HPDE6-E6E7 (cell line): ENCODE data around the gene KIAA1671.
"Not testable (repeated sequence)": the region's sequence is repeated elsewhere in the genome, so short reads cannot be mapped to it uniquely, and the experiment has no call there.

Experiments used
- DNase-seq: peaks from one replicate; pipeline ENCODE4 v3.0.0; 2011; ENCODE audit warnings: missing footprints; ENCODE audit errors: extremely low spot score

Gene KIAA1671

GRCh38 chr22:24951942-24952836 lies at the start of gene KIAA1671:
TSS of gene KIAA1671 (plus strand) at chr22:24952716. CDS start at chr22:25028000, 75,284 bp downstream.
- DNase-seq = peak; percentile 89

- DNase-seq = no peak
Measured at GRCh38 chr22:24905909-24906308, 46.6 kb upstream of the KIAA1671 start.

- not testable (repeated sequence) for DNase-seq
Measured at GRCh38 chr22:24907101-24907500, 45.4 kb upstream of the KIAA1671 start.

- no peak for DNase-seq
Measured at GRCh38 chr22:24920029-24920428, 32.5 kb upstream of the KIAA1671 start.

GRCh38 chr22:24925586-24926427 lies 26.7 kb upstream of the KIAA1671 start:
- DNase-seq = no peak

- no peak for DNase-seq
Measured at GRCh38 chr22:24926428-24926725, 26.1 kb upstream of the KIAA1671 start.

- DNase-seq = no peak
Measured at GRCh38 chr22:24926849-24927579, 25.5 kb upstream of the KIAA1671 start.

- DNase-seq = no peak
Measured at GRCh38 chr22:24928322-24928721, 24.2 kb upstream of the KIAA1671 start.

GRCh38 chr22:24930678-24931077 lies 21.8 kb upstream of the KIAA1671 start:
- no peak for DNase-seq

GRCh38 chr22:24935771-24936483 lies 16.6 kb upstream of the KIAA1671 start:
- DNase-seq = no peak

GRCh38 chr22:24937114-24937513 lies 15.4 kb upstream of the KIAA1671 start:
- no peak for DNase-seq

GRCh38 chr22:24938741-24939341 lies 13.7 kb upstream of the KIAA1671 start:
- DNase-seq = no peak

GRCh38 chr22:24942301-24942700 lies 10.2 kb upstream of the KIAA1671 start:
- DNase-seq = no peak

GRCh38 chr22:24944217-24944937 lies 8.1 kb upstream of the KIAA1671 start:
- DNase-seq = no peak

- no peak for DNase-seq
Measured at GRCh38 chr22:24945430-24945829, 7.1 kb upstream of the KIAA1671 start.

GRCh38 chr22:24947383-24947782 lies 5.1 kb upstream of the KIAA1671 start:
- DNase-seq = no peak

- no peak for DNase-seq
Measured at GRCh38 chr22:24947881-24948280, 4.6 kb upstream of the KIAA1671 start.

GRCh38 chr22:24948356-24949202 lies 3.9 kb upstream of the KIAA1671 start:
- DNase-seq = no peak

- DNase-seq = no peak
Measured at GRCh38 chr22:24950272-24950902, 2.1 kb upstream of the KIAA1671 start.
